ENCODE data around the gene INHBC.

INHBC gene

DNA sequence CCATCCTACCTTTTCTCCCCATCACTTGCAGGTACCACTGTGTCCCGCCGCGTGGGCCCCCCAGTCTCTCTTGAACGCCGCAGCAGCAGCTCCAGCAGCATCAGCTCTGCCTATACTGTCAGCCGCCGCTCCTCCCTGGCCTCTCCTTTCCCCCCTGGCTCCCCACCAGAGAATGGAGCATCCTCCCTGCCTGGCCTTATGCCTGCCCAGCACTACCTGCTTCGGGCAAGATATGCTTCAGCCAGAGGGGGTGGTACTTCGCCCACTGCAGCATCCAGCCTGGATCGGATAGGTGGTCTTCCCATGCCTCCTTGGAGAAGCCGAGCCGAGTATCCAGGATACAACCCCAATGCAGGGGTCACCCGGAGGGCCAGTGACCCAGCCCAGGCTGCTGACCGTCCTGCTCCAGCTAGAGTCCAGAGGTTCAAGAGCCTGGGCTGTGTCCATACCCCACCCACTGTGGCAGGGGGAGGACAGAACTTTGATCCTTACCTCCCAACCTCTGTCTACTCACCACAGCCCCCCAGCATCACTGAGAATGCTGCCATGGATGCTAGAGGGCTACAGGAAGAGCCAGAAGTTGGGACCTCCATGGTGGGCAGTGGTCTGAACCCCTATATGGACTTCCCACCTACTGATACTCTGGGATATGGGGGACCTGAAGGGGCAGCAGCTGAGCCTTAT lies 35.8 kb downstream of the INHBC start:
- DNase-seq = no peak

- DNase-seq = no peak
These were observed 36.5 kb downstream of the INHBC start for GRCh38 chr12:57470970-57471656.

GRCh38 chr12:57471661-57472060 lies 37.1 kb downstream of the INHBC start:
- DNase-seq = no peak

DNA sequence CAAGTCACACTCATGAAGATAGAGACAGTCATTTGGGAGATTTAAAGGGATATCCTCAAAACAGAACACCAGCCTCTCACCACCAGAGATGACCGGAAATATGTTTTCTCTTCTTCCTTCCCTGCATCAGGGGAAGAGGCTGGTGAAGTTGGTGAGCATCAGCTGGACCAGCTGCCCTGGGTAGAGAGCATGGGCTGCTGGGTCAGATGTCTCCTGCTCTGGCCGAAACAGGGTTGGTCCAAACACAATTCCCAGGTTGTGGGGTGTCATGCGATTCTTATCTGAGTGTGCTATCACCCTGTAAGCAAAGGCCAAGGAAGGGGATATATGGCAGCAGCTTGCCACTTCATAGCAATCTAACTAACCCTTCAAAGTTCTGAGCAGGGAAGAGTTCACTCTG lies 37.8 kb downstream of the INHBC start:
- no peak for DNase-seq

DNA sequence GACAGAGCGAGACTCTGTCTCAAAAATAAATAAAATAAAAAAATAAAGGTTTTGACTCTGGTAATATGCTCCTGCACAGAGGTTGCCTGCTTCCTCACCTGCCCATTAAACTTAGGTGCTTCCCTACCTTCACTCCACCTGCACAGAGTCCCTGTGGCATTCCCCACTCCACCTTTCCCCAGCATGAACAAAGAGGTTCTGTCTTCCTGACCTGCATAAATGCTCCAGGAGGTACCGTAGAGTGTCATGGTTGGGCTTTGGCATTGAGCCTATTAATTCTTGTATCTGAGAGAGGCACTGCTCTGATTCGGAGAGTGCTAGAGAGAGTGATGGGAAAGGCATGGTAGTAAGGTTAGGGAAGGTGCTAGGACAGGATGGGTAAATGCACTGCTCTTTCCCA lies 38.8 kb downstream of the INHBC start:
- no peak for DNase-seq

DNA sequence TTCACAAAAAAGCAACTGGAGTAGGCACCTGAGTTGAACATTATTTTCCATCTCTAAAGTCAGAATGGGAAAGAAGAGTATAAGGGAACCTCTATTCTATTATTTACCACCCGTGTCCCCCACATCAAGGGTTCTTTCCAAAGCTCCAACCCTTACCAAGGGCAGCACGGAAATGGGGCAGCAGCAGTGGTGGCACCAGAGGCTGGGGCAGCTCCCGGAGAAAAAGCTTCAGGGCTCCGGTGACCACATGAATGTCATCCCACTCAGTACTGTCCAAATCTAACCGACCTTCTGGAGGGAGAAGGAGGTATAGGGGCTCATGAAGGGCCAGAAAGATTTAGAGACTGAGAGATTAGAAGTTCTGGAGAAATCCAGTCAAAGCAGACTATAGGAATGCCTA lies 39.3 kb downstream of the INHBC start:
- no peak for DNase-seq

DNA sequence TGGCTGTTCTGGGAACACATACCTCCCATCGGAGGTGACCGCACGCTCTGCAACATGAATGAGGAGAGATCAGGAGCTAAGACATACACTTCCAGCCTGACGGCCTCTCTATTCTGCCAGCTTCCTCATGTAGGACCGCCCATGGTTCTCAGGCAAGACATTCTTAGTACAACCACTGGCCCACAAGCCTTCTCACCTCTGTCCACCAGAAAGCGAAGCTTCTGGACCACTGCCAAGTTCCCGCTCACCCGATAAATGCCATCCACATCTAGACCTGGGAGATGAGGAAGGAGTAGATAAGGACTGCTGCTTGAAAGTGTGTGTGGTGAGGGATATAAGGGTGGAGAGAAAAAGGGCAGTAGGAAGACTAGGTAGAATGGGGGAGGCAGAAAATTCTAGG lies 39.8 kb downstream of the INHBC start:
- DNase-seq = no peak

GRCh38 chr12:57474862-57475261 lies 40.3 kb downstream of the INHBC start:
- DNase-seq = no peak

GRCh38 chr12:57475271-57476161 lies 40.9 kb downstream of the INHBC start:
- DNase-seq = no peak

GRCh38 chr12:57476162-57476992 lies 41.8 kb downstream of the INHBC start:
- peak; percentile 35 for DNase-seq

DNA sequence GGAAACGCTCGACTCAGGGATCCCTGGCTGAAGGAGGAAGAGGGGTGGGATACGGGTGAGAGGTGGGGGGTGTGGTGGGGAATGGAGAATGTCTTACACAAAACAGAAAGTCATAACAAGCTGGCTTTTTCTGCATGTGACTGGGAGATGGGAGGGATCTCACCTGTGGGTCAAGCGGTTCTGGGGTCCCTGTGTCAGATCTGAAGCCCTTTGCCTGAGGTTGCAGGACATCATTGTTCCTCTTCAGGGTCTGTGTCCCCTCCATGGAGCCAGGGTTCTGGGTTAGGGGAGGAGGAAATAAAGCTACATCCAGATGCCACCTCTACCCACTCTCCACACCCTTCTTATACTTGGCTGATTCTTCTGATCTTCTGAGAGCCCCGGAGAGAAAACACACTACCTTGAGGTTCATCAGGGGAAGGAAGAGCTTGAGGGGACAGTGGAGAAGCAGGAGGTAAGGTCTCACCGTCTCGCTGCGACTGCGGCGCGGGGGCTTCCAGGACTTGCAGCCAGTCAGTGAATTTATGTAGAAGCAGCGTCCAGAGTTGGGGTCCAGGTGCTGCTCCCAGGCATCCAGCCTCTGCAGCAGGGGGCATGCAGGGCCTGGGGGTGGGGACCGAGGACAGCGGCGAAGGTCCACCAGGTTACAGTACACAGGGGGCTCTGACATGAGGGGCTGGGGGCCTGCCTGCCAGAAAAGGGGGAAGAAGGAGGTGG lies 42.6 kb downstream of the INHBC start:
- DNase-seq = no peak

GRCh38 chr12:57477710-57478681 lies 43.4 kb downstream of the INHBC start:
- DNase-seq = peak; percentile 40

DNA sequence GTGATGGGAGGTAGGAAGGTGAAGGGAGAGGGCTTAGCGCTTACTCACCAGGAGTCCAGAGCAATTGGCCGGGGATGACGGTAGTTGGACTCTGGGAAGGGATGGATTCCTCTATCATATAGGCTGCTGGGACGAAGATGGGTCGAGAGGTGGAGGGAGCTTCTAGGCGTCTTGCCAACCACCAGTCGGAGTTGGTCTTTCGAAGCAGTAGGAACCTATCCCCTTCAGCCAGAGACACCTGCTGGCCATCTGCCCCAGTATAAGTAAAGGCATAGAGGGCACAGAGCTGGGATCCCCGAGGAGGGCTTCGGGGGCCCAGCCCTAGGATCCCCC lies 44.4 kb downstream of the INHBC start:
- no peak for DNase-seq

DNA sequence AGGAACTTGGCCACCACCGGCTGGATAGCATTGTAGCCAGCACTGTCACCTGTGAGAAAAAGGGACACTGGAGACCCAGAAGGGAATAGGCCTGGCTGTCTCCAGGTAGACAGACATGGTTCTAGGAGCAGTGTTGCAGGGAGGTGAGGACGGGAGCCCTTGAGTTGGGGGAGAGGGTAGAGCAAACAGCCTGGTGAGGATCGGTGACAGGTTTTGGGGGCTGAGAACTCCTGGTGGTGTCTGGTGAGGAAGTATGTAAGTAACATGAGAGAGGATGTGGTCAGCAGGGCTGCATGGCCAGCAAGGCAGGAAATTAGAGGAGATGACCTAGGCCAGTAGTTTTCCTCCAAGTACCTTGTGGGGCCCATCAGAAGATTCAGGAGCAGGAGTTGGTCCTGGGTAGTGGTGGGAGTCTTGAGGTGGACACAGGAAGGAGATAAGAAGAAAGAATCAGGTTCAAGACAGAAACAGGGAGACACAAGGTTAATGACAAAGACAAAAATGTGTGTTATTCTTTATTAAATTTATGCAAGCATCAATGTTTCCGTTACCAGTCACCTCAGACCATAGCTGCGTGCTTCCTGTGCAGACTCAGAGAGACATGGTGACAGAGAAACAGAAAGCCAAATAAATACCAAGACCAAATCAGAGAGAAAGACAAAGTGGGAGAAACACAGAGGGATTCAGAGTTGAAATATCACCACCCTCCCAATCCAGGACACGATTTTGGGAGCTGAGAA lies 45.0 kb downstream of the INHBC start, which contains the start of gene ARHGAP9:
Gene ARHGAP9 (minus strand): TSS at position 491 of the 740 bp plus-strand sequence. CDS start 460 bp downstream, at position 31.
- peak; percentile 54 for DNase-seq

GRCh38 chr12:57481671-57482070 lies 47.1 kb downstream of the INHBC start:
- no peak for DNase-seq

- no peak for DNase-seq
These were observed 48.9 kb downstream of the INHBC start for GRCh38 chr12:57483466-57483865.

DNA sequence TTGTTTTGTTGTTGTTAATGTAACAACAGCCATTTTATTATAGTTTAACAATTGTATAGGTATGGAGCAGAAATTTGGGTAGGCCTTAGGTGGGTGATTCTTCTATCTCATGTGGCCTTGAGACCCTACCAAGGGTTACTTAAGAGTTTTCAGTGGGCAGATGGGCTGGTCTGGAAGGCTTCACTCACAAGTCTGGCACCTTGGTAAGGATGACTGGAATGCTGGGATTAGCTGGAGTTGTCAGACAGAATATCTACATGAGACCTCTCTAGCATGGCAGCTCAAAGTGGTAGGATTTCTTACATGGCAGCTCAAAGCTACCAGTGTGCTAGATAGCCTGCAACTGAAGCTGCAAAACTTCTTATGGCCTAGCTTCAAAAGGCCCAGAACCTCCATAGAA lies 51.1 kb downstream of the INHBC start:
- DNase-seq = no peak

DNA sequence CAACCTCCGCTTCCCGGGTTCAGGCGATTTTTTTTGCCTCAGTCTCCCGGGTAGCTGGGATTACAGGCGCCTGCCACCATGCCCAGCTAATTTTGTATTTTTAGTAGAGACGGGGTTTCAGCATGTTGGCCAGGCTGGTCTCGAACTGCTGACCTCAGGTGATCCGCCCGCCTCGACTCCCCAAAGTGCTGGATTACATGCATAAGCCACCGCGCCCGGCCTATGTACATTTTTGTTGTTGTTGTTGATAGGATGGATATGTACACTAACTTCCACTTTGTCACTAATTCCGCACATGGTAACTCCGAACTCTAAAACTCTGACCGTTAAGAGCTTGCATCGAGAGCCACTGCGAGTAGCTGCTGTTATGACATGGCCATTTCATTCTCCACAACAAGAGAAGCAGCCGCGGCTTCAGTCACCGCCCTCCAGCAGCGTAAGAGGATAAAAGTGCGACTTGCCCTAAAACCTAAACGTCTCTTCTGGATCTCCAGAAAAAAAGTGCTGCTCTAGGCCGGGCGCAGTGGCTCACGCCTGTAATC lies 52.5 kb downstream of the INHBC start:
- DNase-seq = no peak

- peak; percentile 90 for DNase-seq
These were observed 53.2 kb downstream of the INHBC start, which contains the start of gene MARS1 for GRCh38 chr12:57487597-57488401. Gene MARS1, plus strand, starts transcription at chr12:57488068. Its CDS starts 23 bp downstream, at chr12:57488091.

Data from activated CD4-positive, alpha-beta T cell treated with anti-CD3 and anti-CD28 coated beads for 1 hour (primary cell).